Smooth muscle cell of the brain vasculature (primary cell): ENCODE results near the gene CFAP73.

Experiments
- DNase-seq: peaks from one replicate; pipeline ENCODE4 v3.0.0-alpha.2; 2012; ENCODE audit warnings: low read depth, low spot score

The CFAP73 gene

GRCh38 chr12:113142173-113142885 lies 7.2 kb upstream of the CFAP73 start:
- no peak for DNase-seq

DNA sequence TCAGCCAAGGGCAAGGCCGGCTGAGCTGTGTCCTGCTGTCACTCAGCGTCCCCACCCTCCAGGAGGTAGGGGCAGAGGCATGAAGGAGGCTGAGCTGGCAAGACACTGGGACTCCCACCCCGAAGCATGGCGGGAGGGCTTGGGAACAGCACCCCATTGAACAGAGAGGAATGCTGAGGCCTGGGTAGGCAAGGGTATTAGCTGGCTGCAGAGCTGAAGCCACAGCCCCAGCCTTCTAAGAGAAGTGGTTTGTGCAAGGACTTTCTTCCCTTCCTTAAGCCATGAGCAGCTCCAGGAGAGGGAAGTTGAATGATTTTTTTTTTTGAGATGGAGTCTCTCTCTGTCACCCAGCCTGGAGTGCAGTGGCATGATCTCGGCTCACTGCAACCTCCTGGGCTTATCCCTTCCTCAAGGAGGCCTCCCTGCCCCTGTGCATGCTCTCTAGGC lies 6.6 kb upstream of the CFAP73 start:
- DNase-seq = no peak

GRCh38 chr12:113143959-113144358 lies 5.6 kb upstream of the CFAP73 start:
- DNase-seq = no peak

- no peak for DNase-seq
Measured at GRCh38 chr12:113144806-113145205, 4.7 kb upstream of the CFAP73 start.

DNA sequence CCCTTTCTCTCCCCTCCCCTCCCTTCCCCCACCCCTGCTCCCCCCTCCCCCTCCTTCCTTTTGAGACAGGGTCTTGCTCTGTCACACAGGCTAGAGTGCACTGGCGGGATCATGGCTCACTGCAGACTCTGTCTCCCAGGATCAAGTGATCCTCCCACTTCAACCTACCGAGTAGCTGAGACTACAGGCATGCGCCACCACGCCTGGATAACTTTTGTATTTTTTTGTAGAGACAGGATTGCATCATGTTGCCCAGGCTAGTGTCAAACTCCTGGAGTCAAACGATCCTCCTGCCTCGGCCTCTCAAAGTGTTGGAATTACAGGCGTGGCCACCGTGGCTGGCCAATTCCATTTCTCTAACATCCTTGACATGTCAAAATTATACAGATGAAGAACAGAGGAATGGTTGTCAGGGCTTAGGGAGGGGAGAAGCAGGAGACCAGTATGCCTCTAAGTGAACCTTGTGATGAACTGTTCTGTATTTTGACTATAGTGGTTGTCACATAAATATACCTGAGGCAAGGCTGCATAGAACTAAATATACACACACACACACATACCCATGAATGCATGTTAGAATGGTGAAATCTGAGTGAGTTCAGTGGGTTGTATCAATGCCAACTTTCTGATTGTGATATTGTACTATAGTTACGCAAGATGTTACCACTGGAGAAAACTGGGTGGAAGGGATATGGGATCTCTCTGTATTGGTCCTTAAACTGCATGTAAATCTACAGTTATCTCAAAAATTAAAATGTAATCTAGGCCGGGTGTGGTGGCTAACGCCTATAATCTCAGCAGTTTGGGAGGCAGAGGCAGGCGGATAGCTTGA lies 3.6 kb upstream of the CFAP73 start:
- DNase-seq = no peak

DNA sequence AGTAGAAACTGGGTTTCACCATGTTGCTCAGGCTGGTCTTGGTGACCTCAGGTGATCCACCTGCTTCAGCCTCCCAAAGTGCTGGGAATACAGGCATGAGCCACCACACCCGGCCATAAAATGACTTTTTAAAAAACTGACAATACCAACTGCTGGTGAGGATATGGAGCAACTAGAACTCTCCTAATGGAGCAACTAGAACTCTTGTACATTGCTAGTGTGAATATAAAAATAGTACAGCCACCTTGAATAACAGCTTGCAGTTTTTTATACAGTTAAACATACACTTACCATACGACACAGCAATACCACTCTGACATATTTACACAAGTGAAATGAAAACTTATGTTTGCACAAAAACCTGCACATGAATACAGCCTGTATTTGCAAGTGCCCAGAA lies 2.5 kb upstream of the CFAP73 start:
- DNase-seq = no peak

DNA sequence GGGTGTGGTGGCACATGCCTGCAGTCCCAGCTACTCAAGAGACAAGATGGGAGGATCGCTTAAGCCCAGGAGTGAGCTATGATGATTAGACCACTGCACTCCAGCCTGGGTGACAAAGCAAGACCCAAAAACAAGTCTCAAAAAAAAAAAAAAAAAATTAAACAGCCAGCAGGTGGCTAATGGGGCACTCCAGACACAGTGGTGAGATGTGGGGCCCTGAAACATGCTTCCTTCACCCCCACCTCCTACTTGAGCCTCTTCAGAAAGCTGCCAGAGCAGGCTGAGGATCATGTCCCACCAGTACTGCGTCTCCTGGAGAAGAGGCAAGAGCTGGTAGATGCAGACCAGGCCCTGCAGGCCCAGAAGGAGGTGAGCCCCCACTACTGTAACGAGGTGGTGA lies 2.1 kb downstream of the CFAP73 start:
- DNase-seq = no peak

GRCh38 chr12:113152196-113152834 lies 2.8 kb downstream of the CFAP73 start:
- no peak for DNase-seq

GRCh38 chr12:113152835-113153814 lies 3.6 kb downstream of the CFAP73 start:
- DNase-seq = peak; percentile 18

DNA sequence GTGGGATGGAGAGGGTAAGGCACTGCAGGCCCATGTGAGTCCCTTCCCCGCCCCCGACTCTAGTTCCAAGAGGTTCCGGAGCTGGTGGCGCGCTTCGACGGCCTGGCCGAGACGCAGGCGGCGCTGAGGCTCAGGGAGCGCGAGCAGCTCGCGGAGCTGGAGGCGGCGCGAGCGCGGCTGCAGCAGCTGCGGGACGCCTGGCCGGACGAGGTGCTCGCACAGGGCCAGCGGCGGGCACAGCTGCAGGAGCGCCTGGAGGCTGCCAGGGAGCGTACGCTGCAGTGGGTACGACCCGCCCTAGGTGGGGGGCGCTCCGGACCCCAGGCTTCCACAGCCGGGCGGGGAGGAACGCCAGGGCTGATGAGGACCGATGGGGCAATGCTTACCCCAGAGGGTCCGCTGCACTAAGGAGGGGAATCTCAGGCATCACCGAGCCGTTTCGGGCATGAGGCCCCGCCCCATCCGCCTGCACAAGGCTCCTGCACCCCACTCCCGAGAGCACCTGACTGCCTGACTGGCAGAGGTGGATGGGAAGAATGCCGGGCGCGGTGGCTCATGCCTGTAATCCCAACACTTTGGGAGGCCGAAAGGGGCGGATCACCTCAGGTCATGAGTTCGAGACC lies 4.9 kb downstream of the CFAP73 start:
- DNase-seq = no peak

- DNase-seq = no peak
Measured at GRCh38 chr12:113155060-113155459, 5.5 kb downstream of the CFAP73 start.

GRCh38 chr12:113155646-113156045 lies 6.1 kb downstream of the CFAP73 start:
- no peak for DNase-seq

DNA sequence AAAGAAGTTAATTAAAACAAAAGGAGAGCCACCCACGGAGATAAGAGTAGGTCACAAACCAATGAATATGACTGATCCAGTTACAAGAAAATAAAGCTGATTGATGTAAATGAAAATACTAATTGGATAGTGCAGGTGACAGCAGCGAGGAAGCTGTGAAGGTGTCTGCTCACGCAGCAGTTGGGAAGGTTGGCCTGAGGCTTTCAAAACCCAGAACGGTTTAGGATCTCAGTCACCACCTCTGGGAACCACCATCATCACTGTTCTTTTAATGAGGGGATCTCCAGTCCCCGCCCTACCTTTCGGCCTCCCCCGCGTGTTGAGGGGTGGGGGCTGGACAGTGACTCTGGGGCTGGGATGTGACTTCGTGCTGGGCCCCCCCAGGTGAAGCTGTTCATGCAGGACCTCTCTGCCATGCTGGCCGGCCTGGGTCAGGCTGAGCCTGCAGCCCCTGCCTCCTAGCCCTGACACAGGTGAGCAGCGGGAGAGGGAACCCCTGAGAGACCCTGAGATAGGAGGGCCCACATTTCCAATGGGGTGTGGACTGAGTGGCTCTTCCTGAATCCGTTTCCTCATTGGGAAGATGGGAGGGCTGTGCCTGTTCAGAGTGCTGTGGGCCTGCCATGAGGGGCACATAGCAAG lies 7.8 kb downstream of the CFAP73 start:
- DNase-seq = no peak

DNA sequence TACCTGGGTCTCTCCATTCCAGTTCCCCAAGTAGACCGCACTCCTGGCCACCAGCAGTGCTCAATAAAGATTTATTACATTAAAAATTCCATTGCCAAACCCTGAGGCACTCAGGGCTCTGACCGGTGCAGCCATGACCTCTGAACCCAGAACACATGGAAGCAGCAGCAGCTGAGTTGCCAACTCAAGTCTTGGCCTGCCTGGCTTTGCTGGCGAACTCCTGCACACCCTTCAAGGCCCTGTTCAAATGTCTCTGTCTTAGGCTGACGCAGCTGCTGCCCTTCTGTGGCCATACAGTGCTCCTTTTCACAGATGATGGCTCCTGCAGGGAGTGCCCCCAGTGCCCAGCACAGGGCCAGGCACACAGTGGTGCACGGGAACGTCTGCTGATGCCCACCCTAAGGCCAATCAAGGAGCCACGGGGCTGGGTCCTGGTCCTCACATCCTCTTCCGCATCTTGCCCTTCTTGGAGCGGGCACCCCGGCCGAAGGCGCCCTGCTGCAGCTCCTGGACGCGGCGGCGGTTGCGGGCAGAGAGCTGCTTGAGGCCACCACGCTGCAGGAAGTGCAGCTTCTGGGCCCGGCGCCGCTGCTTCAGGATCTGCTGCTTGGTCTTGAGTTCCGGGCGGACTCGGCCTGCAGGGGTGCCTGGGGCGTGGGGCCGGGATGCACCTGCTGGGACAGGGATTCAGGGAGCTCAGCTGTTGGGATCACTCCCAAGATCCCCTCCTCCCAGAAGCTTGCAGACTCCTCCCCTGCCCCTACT lies 9.1 kb downstream of the CFAP73 start:
- no peak for DNase-seq

DNA sequence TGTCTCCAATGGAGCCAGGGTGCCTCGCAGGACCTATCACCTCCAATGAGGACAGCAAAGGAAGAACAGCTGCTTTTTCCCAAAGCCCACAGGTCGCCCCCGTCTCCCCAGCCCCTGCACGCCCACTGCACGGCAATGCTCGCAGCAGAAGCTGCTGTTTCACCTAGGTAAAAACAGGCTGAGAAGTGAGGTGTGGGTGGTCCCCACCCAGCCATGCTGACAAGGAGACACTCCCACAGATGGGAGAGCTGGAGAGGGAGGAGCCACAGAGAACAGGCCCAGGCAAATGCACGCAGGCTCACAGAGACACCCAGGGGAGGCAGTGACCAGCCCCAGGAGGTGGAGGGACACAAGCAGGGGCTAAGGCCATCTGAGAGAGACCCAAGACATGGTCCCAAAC lies 10.4 kb downstream of the CFAP73 start:
- DNase-seq = no peak

- no peak for DNase-seq
Measured at GRCh38 chr12:113161415-113162016, 12.0 kb downstream of the CFAP73 start.

GRCh38 chr12:113162102-113163029 lies 12.8 kb downstream of the CFAP73 start:
- no peak for DNase-seq

DNA sequence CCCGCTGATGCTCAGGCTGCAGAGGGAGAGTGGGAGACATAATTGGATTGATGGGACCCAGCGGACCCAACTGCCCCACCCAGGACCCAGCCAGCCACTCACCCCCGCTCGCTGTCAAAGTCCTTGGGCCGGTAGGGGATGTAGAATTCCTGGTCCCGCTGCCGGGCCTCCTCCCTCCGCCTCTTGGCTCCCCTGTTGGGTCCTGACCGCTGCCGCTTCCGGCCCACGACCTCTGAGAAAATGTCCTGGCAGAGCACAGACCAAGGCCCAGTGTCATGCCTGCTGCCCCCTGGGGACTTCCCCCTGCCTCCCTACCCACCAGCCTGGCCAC lies 13.5 kb downstream of the CFAP73 start:
- DNase-seq = no peak
